ENCODE results near the gene GRIFIN.

The GRIFIN gene

GRCh38 chr7:2431260-2431867, 44.8 kb downstream of the GRIFIN start:
- no peak for DNase-seq

DNA sequence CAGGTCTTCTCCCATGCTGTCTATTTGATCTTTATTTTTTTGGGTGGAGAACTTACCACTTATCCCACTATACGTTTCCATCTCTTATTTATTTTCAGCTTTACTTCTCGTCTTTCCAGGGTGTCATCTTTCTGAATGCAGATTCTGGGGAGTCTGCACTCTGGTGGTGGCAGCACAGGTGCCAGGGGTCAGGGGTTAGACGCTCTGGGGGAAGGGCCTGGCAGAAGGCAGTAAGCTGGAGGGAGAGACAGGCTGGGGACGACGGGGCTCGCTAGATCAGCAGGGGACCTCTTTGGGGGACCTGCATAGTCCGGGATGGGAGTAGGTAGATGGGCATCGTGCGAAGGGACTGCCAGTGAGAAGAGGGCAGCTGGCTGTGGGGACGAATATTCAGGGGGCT, 50.4 kb downstream of the GRIFIN start:
- DNase-seq, result no peak
